Body of pancreas (tissue), 4 donors: ENCODE data around the gene C19orf18.

Source experiments
- POLR2A ChIP-seq, 3 donors: fragments of 450-650 bp; IDR thresholded peaks; one replicate each; pipeline ENCODE4 v1.6.1; 2016; ENCODE audit warnings: antibody characterized with exemption in 3 of 3, mild to moderate bottlenecking in 2 of 3
- TF ChIP-seq, protein P1 (sequence below), 7 experiments: fragments of 450-650 bp in 4 of 7; fragments of 200-600 bp in 3 of 7; sonication (generic) in 3 of 7; IDR thresholded peaks; one replicate each; pipeline ENCODE4 v1.5.1; 2016 to 2019; ENCODE audit warnings: antibody characterized with exemption in 7 of 7

DNA sequence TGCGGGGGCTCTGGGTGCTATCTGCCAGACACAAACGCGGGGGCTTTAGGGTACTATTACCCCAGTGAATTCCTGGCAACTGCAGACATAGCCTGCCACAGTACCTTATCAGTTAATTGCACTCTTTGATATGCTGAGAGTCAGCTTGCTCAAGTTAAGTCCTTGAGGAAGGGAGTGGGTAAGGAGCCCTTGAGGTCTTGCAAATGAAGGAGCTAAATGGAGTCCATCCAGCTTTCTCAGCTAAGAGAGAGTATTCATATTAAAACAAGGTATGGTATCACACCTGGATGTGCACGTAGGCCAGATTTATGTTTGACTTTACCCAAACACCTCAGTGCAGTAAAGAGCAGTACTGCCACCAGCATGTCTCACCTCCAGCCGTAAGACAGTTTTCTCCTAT, 39.8 kb upstream of the C19orf18 start:
- TF ChIP-seq, protein P1, sequence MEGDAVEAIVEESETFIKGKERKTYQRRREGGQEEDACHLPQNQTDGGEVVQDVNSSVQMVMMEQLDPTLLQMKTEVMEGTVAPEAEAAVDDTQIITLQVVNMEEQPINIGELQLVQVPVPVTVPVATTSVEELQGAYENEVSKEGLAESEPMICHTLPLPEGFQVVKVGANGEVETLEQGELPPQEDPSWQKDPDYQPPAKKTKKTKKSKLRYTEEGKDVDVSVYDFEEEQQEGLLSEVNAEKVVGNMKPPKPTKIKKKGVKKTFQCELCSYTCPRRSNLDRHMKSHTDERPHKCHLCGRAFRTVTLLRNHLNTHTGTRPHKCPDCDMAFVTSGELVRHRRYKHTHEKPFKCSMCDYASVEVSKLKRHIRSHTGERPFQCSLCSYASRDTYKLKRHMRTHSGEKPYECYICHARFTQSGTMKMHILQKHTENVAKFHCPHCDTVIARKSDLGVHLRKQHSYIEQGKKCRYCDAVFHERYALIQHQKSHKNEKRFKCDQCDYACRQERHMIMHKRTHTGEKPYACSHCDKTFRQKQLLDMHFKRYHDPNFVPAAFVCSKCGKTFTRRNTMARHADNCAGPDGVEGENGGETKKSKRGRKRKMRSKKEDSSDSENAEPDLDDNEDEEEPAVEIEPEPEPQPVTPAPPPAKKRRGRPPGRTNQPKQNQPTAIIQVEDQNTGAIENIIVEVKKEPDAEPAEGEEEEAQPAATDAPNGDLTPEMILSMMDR (IDR thresholded peaks at IDR 0.05): no peak
- TF ChIP-seq POLR2A (IDR thresholded peaks at IDR 0.05): no peak
